OCI-LY1 (cell line): ENCODE results near the gene PLA2G2D.

Source experiments
- EZH2 ChIP-seq: fragments of 200-600 bp; sonication (generic), shearing (Covaris generic); IDR thresholded peaks from 2 replicates; pipeline ENCODE4 v1.8.0; 2017; ENCODE audit warnings: borderline replicate concordance, mixed run types, mild to moderate bottlenecking, antibody characterized with exemption, low read length, moderate library complexity, mixed read lengths
- TF ChIP-seq, protein P1 (sequence below): fragments of 200-600 bp; sonication (generic), shearing (Covaris generic); IDR thresholded peaks from 2 replicates; pipeline ENCODE4 v1.5.1; 2017; ENCODE audit warnings: mild to moderate bottlenecking, antibody characterized with exemption, low read length, moderate library complexity, mixed read lengths

DNA sequence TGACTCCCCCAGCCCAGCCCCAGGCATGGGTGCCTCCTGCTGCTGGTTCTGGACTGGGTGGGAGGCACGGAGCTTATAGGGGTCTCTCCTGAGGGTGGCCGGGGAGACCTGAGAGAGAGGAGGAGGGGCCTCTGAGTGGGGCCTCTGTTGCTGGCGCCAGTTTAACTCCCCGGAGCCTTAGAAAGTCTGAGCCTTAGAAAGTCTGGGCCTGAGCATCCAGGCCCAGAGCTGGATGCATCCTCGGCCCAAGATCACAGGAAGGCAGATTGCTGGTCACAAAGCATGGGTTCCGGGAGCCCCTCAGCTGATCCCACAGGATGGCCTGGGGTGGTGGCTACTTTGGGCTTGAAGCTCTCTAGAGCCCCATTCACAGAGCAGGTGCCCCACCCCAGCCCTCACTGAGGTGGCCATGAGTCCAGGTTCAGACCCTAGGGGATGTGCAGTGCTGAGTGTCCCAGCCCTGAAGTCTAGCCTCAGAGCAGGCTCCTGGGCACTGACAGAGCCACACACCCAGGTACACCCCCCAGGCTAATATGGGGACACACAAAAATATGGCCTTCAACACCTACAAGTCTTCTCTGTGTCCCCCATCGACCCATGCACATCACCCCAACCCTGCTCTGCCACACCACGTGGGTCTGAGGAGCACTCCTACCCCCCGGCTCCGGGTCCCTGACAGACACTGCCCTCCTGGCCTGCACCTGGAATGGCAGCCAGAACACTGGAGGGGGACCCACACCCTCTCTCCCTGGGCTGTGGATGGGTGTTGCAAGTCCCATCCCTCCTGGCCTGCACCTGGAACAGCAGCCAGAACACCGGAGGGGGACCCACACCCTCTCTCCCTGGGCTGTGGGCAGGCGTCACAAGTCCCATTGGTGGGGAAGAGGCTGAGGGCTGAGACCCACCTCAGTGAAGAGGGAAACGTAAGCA, 29.5 kb upstream of the PLA2G2D start:
- TF ChIP-seq, protein P1, sequence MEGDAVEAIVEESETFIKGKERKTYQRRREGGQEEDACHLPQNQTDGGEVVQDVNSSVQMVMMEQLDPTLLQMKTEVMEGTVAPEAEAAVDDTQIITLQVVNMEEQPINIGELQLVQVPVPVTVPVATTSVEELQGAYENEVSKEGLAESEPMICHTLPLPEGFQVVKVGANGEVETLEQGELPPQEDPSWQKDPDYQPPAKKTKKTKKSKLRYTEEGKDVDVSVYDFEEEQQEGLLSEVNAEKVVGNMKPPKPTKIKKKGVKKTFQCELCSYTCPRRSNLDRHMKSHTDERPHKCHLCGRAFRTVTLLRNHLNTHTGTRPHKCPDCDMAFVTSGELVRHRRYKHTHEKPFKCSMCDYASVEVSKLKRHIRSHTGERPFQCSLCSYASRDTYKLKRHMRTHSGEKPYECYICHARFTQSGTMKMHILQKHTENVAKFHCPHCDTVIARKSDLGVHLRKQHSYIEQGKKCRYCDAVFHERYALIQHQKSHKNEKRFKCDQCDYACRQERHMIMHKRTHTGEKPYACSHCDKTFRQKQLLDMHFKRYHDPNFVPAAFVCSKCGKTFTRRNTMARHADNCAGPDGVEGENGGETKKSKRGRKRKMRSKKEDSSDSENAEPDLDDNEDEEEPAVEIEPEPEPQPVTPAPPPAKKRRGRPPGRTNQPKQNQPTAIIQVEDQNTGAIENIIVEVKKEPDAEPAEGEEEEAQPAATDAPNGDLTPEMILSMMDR: no peak
- TF ChIP-seq EZH2: no peak
